NCI-H748 (cell line): Measurements from ENCODE around the gene NFKB1.
"Not testable (repeated sequence)": the region's sequence is repeated elsewhere in the genome, so short reads cannot be mapped to it uniquely, and the experiment has no call there.

Experiments
- DNase-seq: peaks from one replicate; lab custom pipeline; 2025; ENCODE audit not compliant: unreplicated experiment; lab: John Stamatoyannopoulos, UW

Gene NFKB1

DNA sequence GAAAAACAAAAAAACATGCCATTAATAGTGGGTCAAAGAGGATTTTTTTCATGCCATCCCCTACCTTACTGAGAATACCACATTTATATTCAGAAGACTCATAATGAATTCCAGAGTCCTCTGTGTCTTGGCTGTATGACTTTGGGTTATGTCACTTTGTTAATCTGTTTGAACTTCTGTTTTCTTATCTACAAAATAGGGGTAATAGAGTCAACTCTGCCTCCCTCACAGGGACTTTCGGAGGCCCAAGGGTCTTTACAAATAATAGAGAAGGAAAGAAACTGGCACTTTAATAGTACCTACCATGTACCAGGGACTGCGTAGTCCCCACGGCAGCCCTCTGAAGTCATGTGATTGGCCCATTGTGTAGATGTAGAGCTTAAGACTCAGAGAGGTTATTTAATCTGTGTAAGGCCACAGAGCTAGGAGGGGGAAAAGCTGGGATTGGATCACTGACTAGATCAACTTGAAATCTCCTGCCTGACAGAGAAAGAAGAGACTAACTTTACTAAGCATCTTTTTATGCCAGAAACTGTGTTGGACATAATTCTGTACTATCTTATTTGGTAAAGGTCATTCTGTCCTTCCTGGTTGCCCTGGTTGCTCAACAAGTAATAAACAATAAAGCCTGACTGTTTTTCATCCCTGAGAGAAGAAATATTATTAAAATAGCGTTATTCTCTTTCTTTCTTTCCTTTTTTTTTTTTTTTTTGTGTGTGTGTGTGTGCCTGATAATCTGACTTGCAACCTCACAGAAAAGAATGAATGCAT lies 59.6 kb downstream of the NFKB1 start:
- DNase-seq, result no peak

DNA sequence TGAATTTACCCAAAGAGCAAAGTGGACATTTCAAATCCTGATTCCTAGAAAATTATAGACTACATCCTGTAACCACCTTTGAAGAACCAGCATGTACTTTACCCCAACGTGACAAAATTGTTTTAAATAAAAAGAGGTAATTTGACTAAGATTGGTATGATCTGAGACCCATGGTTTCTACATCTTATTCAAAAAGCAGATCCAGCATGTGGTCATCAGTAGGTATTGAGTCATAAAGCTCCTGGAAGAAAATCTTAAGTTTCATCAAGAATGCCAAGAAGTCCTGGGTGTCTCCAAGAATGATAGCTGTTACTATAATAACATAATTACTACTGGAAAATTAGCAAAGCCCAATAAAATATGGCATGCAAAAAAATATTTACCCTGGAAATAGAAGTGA lies 61.8 kb downstream of the NFKB1 start:
- no peak for DNase-seq

DNA sequence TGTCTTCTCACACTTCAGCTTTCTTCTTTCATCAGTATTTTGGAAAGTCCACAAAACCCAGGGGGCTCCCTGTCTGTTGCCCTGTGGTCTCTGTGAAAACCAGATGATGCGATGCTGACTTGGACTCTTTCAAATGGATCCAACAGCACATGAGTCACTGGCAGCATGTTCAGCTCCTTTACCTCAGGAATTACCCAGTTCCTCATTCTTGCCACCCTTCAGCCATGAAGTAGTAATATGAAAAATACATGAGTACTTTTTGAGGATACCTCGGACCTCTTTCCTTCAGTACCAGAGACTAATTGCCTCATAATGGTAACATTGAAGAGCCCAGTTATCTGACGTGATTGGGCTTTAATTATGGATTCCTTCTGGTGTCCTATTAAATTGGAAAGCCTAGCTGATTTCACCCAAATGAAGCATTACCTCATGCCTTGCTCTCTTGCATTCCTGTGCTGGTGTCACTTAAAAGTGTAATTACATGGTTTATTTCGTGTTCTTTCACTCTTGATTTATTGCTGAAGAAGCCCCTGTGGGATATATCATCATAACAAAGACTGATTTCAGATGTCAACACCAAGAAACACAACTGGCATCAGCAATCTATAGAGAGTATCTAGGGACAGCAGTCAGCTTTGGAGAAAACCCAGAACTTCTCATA lies 63.4 kb downstream of the NFKB1 start:
- DNase-seq, result no peak

DNA sequence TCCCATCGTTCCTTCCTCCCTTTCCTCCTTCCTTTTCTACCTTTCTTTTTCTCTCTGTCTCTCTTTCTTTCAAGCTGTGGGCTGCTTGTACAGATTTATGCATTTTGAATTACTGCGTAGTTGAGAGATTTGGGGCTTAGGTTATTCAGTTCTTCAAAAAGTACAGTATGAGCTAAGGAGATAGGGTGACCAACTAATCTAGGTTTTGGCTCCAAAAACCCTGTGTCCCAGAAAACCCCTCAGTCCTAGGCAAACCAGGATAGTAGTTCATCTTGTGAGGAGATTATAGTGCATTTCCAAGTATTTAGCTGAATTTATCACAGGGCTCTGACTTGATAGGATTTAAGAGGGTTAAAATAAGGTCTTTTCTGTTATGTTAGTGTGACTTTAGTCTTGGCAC lies 64.5 kb downstream of the NFKB1 start:
- DNase-seq, result no peak

DNA sequence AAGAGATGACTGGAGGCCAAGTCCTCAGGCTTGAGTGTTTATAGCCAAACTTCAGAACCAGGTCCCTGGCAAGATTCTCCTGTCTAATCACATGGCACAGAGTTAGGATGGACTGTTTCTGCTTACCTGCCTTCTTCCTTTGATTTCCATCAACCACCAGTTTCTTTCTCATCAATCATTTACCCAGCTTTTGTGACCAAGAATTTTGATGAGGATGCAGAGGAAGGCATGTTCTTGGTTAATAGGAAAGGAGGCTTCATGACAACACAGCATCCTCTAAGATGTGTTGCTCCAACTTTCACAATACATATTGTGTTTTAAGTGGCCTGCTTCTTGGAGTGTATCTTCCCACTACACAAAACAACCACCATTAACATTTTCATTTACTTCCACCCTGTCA lies 65.3 kb downstream of the NFKB1 start:
- no peak for DNase-seq

DNA sequence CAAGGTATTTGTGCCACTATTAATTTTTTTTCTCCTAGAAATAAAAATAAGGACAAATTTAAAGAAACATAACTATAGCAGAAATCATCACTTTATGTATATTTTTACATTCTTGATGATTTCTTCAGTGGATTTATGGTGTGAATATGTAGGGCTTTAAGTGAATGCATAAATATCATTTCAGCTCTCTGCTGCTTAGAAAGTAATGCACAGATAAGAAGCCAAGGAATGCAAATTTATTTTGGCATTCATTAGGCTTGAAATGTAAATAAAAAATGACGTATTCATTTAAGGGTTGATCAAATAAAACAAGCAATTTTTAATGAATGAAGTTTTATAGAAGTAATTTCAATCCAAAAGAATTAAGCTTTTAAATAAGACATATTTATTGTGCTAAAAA lies 66.3 kb downstream of the NFKB1 start:
- no peak for DNase-seq

DNA sequence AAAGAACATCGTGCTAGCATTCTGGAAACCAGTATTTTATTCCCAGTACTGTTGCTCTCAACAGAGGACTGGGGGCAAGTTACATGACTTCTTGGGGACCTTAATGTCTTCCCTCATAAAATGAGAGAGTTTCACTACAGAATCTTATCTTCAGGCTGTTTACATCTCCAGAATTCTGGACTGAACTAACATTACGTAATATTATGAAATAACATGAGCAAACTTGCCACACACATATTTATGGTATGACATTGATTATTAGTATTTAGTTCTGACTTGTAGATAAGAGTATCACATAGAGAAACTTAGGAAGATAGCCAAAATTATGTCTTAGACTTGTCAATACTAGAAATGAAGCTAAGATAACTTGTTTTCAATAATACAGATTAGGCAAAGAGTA lies 68.0 kb downstream of the NFKB1 start:
- no peak for DNase-seq

DNA sequence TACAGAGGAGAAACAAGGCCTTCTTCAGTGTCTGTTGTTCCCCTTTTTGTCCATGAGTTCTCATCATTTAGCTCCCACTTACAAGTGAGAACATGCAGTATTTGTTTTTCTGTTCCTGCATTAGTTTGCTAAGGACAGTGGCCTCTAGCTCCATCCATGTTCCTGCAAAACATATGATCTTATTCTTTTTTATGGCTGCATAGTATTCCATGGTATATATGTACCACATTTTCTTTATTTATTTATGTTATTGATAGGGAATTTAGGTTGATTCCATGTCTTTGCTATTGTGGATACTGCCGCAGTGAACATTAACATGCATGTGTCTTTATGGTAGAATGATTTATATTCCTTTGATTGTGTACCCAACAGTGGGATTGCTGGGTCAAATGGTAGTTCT lies 69.1 kb downstream of the NFKB1 start:
- not testable (repeated sequence) for DNase-seq

DNA sequence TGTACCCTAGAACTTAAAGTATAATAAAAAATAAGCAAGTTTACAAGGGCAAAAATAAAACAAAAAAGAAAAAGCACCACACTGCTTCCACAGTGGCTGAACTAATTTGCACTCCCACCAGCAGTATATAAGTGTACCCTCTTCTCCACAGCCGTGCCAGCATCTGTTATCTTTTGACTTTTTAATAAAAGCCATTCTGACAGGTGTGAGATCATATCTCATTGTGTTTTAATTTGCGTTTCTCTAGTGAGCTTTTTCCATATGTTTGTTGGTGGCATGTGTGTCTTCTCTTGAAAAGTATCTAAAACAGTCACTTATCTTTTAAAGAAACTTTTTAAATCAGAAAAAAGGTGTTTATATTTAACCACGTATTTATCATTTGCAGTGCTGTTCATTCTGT lies 71.3 kb downstream of the NFKB1 start:
- no peak for DNase-seq

DNA sequence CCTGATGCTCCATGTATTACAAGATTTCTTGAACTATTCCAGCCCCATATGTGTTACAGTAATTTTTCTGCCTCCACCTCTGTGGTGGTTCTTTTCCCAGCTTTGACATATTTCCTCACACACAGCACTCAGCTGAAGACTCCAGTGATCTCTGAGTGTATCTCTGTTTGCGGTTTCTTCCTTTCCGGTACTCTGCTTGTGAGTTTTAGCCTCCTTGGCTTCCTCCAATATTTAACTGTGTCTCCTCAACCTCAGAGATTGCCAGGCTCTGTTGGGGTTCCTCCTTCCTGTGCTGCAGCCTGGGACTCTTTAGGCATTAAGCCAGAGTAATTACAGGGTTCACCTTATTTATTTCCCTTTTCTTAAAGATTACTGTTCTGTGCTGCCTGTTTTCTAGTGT lies 73.2 kb downstream of the NFKB1 start:
- no peak for DNase-seq

DNA sequence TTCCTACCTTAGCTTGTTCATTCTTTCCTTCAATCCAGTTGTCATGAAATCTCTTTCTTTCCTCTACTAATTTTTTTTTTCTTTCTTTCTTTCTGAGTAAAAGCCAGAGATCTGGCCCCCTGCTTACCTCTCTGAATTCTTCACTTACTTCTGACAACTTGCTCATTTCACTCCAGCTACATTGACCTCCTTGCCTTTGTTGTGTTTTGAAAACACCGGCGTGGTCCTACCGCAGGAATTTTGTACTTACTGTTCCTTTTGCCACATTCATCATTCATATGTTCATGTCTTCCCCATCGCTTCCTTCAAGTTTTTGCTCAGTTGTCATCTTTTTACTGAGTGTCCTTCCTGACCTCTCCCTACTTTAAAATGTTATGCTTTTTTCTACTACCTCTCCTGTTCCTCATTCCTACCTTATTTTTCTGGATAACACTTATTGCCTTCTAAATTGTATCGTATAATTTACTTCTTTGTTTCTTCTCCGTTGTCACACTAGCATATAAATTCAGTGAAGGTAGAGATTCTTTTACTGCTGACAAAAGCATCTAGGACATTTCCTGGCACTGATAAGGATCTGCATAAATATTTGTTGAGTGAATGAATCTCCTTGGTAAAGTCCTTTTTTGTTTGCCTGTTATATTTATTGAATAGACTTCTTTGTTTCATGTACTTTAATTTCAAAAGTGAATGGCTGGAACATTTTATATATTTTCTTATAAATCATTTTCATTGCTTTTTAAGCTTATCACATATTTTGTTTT lies 74.4 kb downstream of the NFKB1 start:
- DNase-seq, result no peak

DNA sequence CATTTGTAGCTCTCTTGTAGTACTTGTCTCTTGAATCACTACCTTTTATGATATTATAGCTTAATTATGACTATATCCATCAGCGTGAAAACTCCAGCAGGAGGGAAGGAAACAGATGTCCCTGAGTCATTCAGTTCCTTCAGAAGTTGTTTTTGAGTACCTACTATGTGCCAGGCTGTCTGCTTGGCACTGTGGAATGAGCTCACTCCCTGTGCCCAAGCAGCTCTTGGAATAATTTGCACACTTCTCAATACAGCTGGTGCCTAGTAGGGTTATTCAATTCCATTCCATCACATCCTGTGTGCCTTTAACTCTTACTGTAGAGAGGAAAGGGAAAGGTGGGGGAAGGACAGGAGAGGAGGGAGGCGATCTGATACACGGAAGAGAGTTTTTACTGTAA lies 77.1 kb downstream of the NFKB1 start:
- no peak for DNase-seq

DNA sequence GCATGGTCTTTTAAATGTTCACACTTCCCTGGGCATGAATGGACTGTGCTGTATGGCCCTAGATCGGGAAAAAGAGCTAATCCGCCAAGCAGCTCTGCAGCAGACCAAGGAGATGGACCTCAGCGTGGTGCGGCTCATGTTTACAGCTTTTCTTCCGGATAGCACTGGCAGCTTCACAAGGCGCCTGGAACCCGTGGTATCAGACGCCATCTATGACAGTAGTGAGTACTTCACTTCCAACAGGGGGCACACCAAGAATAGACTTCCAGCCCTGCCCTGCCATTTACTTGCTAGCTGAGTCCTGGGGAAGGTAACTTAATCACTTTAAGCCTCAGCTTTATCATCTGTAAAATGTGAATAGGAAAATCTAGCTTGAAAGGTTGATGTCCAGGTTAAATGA lies 77.7 kb downstream of the NFKB1 start:
- no peak for DNase-seq

DNA sequence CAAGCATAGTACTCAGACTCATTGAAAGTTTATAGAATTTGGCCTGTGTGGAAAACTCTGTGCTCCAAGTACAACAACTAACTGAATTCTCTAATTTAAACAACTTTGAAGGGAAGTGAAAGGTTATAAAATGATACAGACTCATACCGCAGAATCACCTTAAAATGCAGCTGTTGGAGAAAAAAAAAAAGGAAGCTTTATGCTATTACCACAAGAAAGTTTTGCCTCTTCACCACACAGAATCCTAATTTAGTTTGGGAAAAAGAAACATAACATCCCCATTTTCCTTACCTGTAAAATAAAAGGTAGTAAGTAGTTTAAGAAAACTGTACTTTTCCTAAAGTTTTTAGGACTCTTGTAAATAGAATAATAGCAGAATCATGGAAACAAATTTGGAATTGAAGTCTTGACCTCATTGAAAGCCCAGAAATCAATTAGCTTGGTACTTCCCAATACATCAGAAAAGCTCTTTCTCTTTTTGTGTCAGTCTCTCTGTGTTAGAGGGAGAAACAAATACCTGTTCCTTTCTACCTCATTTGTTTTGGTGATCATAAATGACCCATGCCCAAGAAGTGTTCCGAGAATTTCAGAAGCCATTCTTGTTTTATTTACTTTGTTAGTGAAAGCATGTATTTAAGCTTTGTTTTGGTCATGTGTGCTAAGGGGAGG lies 78.8 kb downstream of the NFKB1 start:
- no peak for DNase-seq

DNA sequence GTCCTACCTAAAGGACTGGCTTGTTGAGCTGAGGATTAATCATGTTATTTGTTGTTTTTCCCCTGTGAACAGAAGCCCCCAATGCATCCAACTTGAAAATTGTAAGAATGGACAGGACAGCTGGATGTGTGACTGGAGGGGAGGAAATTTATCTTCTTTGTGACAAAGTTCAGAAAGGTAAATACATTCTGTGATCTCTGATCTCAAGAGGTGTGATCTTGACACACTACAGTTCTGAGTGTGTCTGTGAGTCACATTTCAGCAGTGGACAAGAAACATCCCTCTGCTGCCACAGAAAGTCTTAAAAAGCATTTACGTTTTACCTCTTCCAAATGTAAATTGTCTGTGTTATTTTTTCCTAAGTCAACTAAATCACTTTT lies 79.3 kb downstream of the NFKB1 start:
- DNase-seq, result no peak

DNA sequence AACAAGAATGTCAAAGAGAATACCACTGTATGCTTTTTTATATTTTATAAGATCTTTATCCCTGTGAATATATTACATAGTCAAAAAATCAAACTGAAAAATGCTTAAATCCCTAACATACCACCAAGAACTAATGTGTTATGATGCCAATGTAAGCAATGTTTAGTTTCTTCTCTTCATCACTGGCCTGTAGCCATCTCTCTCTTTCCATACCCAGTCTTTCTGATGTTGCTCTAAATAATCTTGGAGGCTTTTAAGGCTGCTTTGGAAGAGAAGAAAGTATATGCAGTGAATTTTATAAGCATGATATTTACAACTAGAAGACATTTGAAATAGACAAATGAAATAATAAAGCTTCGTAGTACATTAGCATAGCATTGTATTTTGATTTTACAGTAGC lies 82.9 kb downstream of the NFKB1 start:
- DNase-seq, result no peak

DNA sequence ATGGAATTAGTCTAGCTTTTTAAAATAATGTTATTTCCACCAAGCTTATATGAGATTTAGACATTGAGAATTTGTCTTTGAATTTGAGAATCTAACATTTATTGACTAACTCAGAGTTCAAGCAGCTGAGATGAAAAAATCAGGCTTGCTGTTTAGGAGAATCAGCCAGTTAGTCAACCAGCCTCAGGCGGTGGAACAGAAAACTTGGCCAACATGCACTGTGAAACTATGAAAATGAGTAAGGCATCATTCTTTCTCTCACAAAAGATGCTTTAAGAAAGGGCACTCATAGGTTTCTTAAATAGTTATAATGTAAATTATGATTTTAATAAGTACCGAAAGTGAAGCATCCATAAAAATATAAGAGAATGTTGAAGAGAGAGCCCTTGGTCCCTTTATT lies 84.2 kb downstream of the NFKB1 start:
- DNase-seq, result no peak

DNA sequence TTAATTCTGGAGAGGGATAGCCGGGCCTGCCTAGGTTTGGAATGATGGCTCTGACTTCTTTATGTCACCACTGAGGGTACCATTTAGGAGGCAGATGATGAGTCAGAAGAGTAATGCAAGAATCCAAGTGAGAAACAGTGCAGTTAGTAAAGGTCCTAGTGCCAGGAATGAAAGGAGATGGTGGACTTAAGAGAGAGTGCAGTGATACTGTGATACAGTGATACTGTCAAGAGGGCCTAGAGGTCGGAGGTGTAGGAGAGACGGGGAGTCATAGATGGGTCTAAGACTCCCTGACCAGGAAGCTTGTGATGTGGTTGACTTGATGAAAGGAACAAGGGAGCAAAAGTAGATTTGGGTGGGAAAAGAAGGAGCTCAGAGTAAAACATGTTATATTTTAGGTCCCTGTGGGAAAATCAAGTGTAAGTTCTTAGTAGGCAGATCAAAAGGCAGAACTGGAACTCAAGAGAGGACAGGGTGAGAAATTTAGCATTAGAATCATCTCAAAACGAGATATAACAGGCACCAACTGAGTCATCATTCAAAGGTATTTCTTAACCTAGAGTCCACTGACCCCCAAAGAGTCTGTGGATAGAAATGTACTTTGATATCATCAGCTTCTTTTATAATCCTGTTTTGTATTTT lies 85.0 kb downstream of the NFKB1 start:
- no peak for DNase-seq

DNA sequence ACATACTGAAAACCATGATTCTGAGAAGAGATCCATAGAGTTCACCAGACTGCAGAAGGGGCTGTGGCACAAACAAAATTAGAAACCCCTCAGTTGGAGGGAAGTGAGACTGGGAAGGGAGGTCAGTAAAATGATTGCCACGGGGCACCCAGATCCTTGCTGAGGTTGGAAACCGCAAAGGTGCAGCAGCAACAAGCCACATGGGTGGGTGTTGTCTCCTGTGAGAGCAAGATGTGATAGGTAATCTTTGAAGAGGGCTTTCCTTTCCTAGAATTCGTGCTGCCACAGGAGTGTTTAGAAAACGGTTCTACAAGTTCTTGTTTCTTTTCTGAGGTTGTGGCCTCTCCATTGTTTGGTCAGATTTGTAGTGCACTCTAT lies 85.5 kb downstream of the NFKB1 start:
- DNase-seq, result no peak

DNA sequence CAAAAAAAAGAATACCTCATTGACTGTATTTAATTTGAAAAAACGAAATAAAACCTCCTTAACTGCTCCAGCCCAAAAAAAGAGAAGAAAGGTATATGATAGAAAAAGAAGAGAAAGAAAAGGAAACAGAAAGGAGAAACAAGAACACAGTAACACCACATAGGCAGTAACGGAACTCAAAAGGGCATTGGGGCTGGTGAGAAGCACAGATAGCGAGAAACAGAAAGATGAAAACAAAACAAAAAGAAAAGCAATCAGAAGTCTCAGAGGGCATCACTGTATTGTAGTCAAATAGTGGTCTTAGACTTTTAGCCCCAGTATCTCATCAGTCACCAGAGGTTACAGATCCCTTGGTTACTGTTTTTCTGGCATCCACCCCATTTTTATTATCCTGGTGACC lies 88.6 kb downstream of the NFKB1 start:
- no peak for DNase-seq

DNA sequence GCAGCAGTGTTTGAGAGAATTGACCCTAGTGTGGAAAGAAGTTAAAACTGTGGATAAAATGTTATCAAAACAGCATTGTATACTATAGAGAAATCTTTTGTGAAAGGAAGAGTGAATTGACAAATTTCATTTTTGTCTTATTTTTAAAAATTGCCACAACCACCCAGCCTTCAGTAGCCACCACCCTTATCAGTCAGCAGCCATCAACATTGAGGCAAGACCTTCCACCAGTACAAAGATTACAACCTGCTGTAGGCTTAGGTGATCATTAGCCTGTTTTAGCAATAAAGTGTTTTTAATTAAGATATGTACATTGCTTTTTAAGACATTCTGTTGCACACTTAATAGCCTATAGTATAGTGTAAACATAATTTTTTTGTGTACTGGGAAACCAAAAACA lies 91.1 kb downstream of the NFKB1 start:
- no peak for DNase-seq
